ENCODE results near the gene GC.
"Not testable (repeated sequence)": the region's sequence is repeated elsewhere in the genome, so short reads cannot be mapped to it uniquely, and the experiment has no call there.

DNA sequence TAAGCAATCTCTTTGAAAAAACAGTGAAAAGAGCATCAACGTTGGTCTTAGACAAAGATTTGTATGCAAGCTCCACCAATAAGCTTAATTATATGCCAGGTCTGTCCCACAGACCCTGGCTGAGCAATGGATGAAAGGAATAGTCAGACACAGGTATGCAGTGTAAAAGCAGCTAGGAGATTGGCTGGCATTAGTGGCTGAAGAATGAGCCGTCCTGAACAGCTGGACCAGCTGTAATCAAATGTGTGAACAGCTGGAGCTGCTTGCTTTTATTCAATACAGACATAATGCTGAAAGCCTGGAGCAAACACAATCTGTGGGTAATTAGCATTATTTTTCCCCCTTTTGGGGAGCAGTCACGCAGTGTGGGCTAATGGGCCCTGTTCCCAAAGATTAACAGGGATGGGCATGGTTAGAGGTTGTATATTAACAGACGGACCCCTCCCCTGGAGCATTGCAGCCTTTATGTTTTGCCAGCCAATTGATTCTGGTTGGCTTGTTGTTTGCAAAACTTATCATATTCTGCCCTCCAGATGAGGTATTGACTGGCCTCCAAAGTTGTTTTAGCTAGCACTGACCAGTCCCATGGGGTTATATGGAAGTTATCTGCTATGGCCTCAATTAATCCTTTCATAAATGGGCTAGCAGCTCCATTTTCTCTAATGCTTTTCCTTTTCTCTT lies 20.3 kb upstream of the GC start:
- not testable (repeated sequence) for TF ChIP-seq CTCF, POLR2A (IDR thresholded peaks at IDR 0.05)
